Natural killer cell (primary cell): ENCODE measurements around the gene THEM5. TPM values are rescaled to one million over a fixed set of nuclear protein-coding genes. Genes with fewer than 3 reads are reported as not detected.
"Not testable (repeated sequence)": the region's sequence is repeated elsewhere in the genome, so short reads cannot be mapped to it uniquely, and the experiment has no call there.

Experiments used
- ATAC-seq, 3 donors: fragments of 150-1000 bp in 2 of 3; fragments of 200-7000 bp in 1 of 3; cut with Tn5 transposase; 1 replicate in 1 of 3; 2 replicates in 2 of 3; pipeline ENCODE4 v1.10.0; 2021; ENCODE audit warnings: mild to moderate bottlenecking in 2 of 3, moderate library complexity in 2 of 3
- DNase-seq, 2 donors: peaks; one replicate each; pipeline versions ENCODE4 v3.0.0 to v3.0.0-alpha.2; 2013 to 2021; ENCODE audit warnings: mixed read lengths in 1 of 2
- H3K27ac ChIP-seq: one replicate; pipeline ENCODE4 v1.5.1; 2013; ENCODE audit warnings: mild to moderate bottlenecking, low read length
- H3K27me3 ChIP-seq: one replicate; pipeline ENCODE4 v1.6.1; 2013; ENCODE audit warnings: low read length; ENCODE audit not compliant: control insufficient read depth, insufficient read depth
- H3K36me3 ChIP-seq: one replicate; pipeline ENCODE4 v1.6.1; 2013; ENCODE audit warnings: low read length; ENCODE audit not compliant: control insufficient read depth, insufficient read depth
- H3K4me1 ChIP-seq: one replicate; pipeline ENCODE4 v1.6.1; 2013; ENCODE audit warnings: low read length; ENCODE audit not compliant: control insufficient read depth, insufficient read depth
- H3K4me3 ChIP-seq: one replicate; pipeline ENCODE4 v1.5.1; 2013; ENCODE audit warnings: low read length
- H3K9me3 ChIP-seq: one replicate; pipeline ENCODE4 v1.6.1; 2013; ENCODE audit warnings: low read length; ENCODE audit not compliant: control insufficient read depth, insufficient read depth
- H3K27ac Mint-ChIP-seq, 2 donors: one replicate each; pipeline ENCODE4 v1.8.0; 2022; ENCODE audit warnings: mild to moderate bottlenecking in 2 of 2, mixed read lengths in 2 of 2, moderate library complexity in 1 of 2
- H3K27me3 Mint-ChIP-seq, 2 donors: one replicate each; pipeline ENCODE4 v1.8.0; 2022; ENCODE audit warnings: low read depth in 2 of 2, mixed read lengths in 2 of 2
- H3K36me3 Mint-ChIP-seq: one replicate; pipeline ENCODE4 v1.8.0; 2022; ENCODE audit warnings: mixed read lengths
- H3K4me1 Mint-ChIP-seq, 2 donors: one replicate each; pipeline ENCODE4 v1.8.0; 2022; ENCODE audit warnings: mixed read lengths in 2 of 2
- H3K4me3 Mint-ChIP-seq: one replicate; pipeline ENCODE4 v1.8.0; 2022; ENCODE audit warnings: mild to moderate bottlenecking, moderate library complexity, mixed read lengths
- H3K9me3 Mint-ChIP-seq, 2 donors: one replicate each; pipeline ENCODE4 v1.8.0; 2022; ENCODE audit warnings: mixed read lengths in 2 of 2
- CTCF ChIP-seq: fragments of 200-600 bp; IDR thresholded peaks from one replicate; pipeline ENCODE4 v1.8.0; 2022; ENCODE audit warnings: antibody characterized with exemption
- WGBS: methylation state at CpG from one replicate; pipeline ENCODE4 v1.1.7; 2013; ENCODE audit warnings: missing lambda C conversion rate; ENCODE audit not compliant: insufficient coverage; 5-methylcytosine and 5-hydroxymethylcytosine counted together
- intact Hi-C: fragments of 100-400 bp; cut with micrococcal nuclease; formaldehyde crosslinking; loops from one replicate; pipeline ENCODE4 v1.14.2; 2022
- total RNA-seq, 4 donors: library from RNA; stranded (reverse); fragments of 120-200 nt in 1 of 4; gene quantifications; one replicate each; pipeline versions ENCODE4 v1.2.3 to v1.2.4, GENCODE V29; 2013 to 2022

THEM5 gene
- total RNA-seq, 3 donors from 2014 or later (not counting 1 experiment from before 2014, with no cell fraction given) = 0.52 TPM; not detected in 2

- H3K27me3 ChIP-seq, H3K4me1 ChIP-seq, H3K36me3 Mint-ChIP-seq, H3K4me1 Mint-ChIP-seq, ATAC-seq, H3K4me3 Mint-ChIP-seq, H3K27me3 Mint-ChIP-seq, H3K9me3 Mint-ChIP-seq, H3K27ac ChIP-seq, H3K4me3 ChIP-seq, H3K9me3 ChIP-seq, H3K27ac Mint-ChIP-seq, intact Hi-C loops, DNase-seq: not testable (repeated sequence)
- WGBS = 100% methylated on average over 1 of the region's 3 CpGs
- H3K36me3 ChIP-seq = peaks cover 15% of the 10 kb centered on the region
These were observed 30.9 kb upstream of the THEM5 start for GRCh38 chr1:151884445-151884844.

GRCh38 chr1:151883898-151884297 is 30.4 kb upstream of the THEM5 start:
- H3K4me1 Mint-ChIP-seq, H3K27me3 ChIP-seq, H3K36me3 Mint-ChIP-seq, H3K9me3 ChIP-seq, H3K4me1 ChIP-seq, intact Hi-C loops, H3K4me3 ChIP-seq, H3K27ac Mint-ChIP-seq, H3K27ac ChIP-seq, H3K9me3 Mint-ChIP-seq, H3K27me3 Mint-ChIP-seq, DNase-seq, ATAC-seq, H3K4me3 Mint-ChIP-seq: not testable (repeated sequence)
- WGBS = no CpG with 5 or more reads among the region's 4 CpGs
- H3K36me3 ChIP-seq = peaks cover 12% of the 10 kb centered on the region

GRCh38 chr1:151882918-151883317 is 29.4 kb upstream of the THEM5 start:
- intact Hi-C loops, H3K9me3 ChIP-seq, ATAC-seq, H3K27ac ChIP-seq, H3K36me3 Mint-ChIP-seq, H3K4me3 Mint-ChIP-seq, H3K27ac Mint-ChIP-seq, DNase-seq, H3K27me3 Mint-ChIP-seq, H3K9me3 Mint-ChIP-seq, H3K27me3 ChIP-seq, H3K4me1 Mint-ChIP-seq, H3K4me3 ChIP-seq, H3K4me1 ChIP-seq: not testable (repeated sequence)
- WGBS = 90% methylated on average over 5 of the region's 5 CpGs
- H3K36me3 ChIP-seq = peaks cover 12% of the 10 kb centered on the region

GRCh38 chr1:151882466-151882865 is 29.0 kb upstream of the THEM5 start:
- WGBS = no CpG with 5 or more reads among the region's 2 CpGs
- no peak for TF ChIP-seq CTCF
- Histone ChIP-seq H3K9me3 (no peaks in the 10 kb centered on the region), H3K4me3 (no peak overlapping the region), H3K27me3 (no peaks in the 10 kb centered on the region), H3K27ac (no peak overlapping the region), H3K4me1 (no peaks in the 10 kb centered on the region), H3K36me3 (peaks cover 14% of the 10 kb centered on the region)
- no peak for DNase-seq
- no peak for ATAC-seq
- Mint-ChIP-seq H3K4me3 (no peak overlapping the region), H3K4me1 (no peaks in the 10 kb centered on the region), H3K9me3 (no peaks in the 10 kb centered on the region), H3K27ac (no peak overlapping the region), H3K27me3 (no peaks in the 10 kb centered on the region), H3K36me3 (no peaks in the 10 kb centered on the region)
- intact Hi-C loops = no loop called here

- DNase-seq (peak in 1 of 2 donors; percentile 18), ATAC-seq (no peak)
- H3K4me1 Mint-ChIP-seq = no peaks in the 10 kb centered on the region
- H3K36me3 ChIP-seq = peaks cover 11% of the 10 kb centered on the region
- no peak overlapping the region for H3K4me3 Mint-ChIP-seq
- 46% methylated on average over 2 of the region's 2 CpGs for WGBS
- H3K27ac Mint-ChIP-seq = no peak overlapping the region
- intact Hi-C loops = no loop called here
- no peaks in the 10 kb centered on the region for H3K9me3 ChIP-seq
- H3K27me3 Mint-ChIP-seq = no peaks in the 10 kb centered on the region
- no peak overlapping the region for H3K27ac ChIP-seq
- H3K4me1 ChIP-seq = no peaks in the 10 kb centered on the region
- no peaks in the 10 kb centered on the region for H3K27me3 ChIP-seq
- TF ChIP-seq CTCF = no peak
- no peak overlapping the region for H3K4me3 ChIP-seq
- no peaks in the 10 kb centered on the region for H3K36me3 Mint-ChIP-seq
- no peaks in the 10 kb centered on the region for H3K9me3 Mint-ChIP-seq
These were observed 28.0 kb upstream of the THEM5 start for GRCh38 chr1:151881479-151881878.
